MCF 10A (cell line): ENCODE measurements around the gene HM13. TPM values are rescaled to one million over a fixed set of nuclear protein-coding genes. Genes with fewer than 3 reads are reported as not detected.

Experiments
- BruUV-seq: library from RNA; stranded (reverse); fragments of 400-500 nt; replicated peaks from 2 replicates; lab custom pipeline; 2021; lab: Mats Ljungman, UMichigan
- CTCF ChIA-PET: fragments of 300-600 bp; sonication (Branson Sonifier 250); formaldehyde crosslinking; extraction: SDS; loops from one replicate; lab custom pipeline; 2021; ENCODE audit warnings: antibody characterized with exemption, inconsistent platforms; lab: Yijun Ruan, JAX
- POLR2A ChIA-PET: fragments of 300-600, 350-650 bp; sonication (Branson Sonifier 250); formaldehyde crosslinking; extraction: SDS; loops from one replicate; lab custom pipeline; 2020; ENCODE audit warnings: antibody characterized with exemption, inconsistent platforms; lab: Yijun Ruan, JAX
- DNase-seq: peaks from one replicate; pipeline ENCODE4 v3.0.0-alpha.2; 2018; ENCODE audit not compliant: unreplicated experiment
- H3K27ac Mint-ChIP-seq: one replicate; pipeline ENCODE4 v1.8.0; 2022; ENCODE audit warnings: mild to moderate bottlenecking, low read depth, mixed read lengths; ENCODE audit not compliant: unreplicated experiment
- H3K27me3 Mint-ChIP-seq: one replicate; pipeline ENCODE4 v1.8.0; 2022; ENCODE audit warnings: mixed read lengths; ENCODE audit not compliant: insufficient read depth, unreplicated experiment
- H3K36me3 Mint-ChIP-seq: one replicate; pipeline ENCODE4 v1.8.0; 2022; ENCODE audit warnings: mild to moderate bottlenecking, moderate library complexity, mixed read lengths; ENCODE audit not compliant: insufficient read depth, unreplicated experiment
- H3K4me1 Mint-ChIP-seq: one replicate; pipeline ENCODE4 v1.8.0; 2022; ENCODE audit warnings: mixed read lengths; ENCODE audit not compliant: insufficient read depth, unreplicated experiment
- H3K4me3 Mint-ChIP-seq: one replicate; pipeline ENCODE4 v1.8.0; 2022; ENCODE audit warnings: mild to moderate bottlenecking, moderate library complexity, mixed read lengths; ENCODE audit not compliant: unreplicated experiment
- H3K9me3 Mint-ChIP-seq: one replicate; pipeline ENCODE4 v1.8.0; 2022; ENCODE audit warnings: mixed read lengths; ENCODE audit not compliant: unreplicated experiment
- intact Hi-C: fragments of 100-400 bp; cut with micrococcal nuclease; formaldehyde crosslinking; loops from 2 replicates; pipeline ENCODE4 v1.14.1; 2022
- total RNA-seq: library from RNA; stranded (reverse); gene quantifications from 2 replicates; pipeline ENCODE4 v1.2.3, GENCODE V29; 2022
- TF ChIP-seq, protein P1 (sequence below): fragments of 200-600 bp; IDR thresholded peaks from one replicate; pipeline ENCODE4 v1.8.0; 2022; ENCODE audit warnings: antibody characterized with exemption, mild to moderate bottlenecking; ENCODE audit not compliant: unreplicated experiment

HM13 gene
- total RNA-seq, 1 experiment from 2014 or later: 276 TPM

DNA sequence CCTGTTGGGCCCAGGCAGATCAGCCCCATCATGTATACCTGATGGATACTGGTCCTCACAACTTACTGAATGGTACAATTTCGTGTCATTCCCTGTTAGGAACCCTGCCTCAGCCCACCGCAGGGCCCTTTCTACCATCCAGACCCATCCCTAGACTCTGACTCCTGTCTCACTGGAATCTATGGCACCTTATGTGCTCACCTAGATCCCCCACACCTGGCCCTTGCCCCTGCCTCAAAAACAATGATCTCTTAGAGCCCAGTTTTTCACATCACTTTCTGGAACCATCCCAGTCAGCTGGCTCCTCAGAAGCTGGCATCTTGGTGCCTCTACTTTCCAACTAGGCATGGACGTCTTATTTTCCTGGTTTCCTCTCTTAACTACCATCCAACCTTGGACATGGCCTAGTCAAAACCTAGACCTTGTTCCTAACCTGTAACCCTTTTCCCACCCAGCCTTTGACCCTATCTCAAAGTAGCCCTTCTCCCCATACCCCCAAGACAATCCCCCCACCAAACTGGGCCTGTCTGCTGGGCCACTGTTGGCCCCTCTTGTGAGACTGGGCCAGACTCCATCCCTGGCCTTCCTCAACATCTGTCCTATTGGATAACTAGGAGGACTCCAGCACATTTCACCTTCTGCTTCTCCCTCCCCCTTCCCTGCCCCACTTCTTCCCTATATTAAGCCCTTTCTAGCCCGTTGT is 981 bp downstream of the HM13 start:
- DNase-seq: no peak
- no TSS peak for BruUV-seq
- CTCF ChIA-PET: interaction anchor here (0.7 to 2.7 kb wide), 10 partner anchors 12 to 977 kb away, joined by 3 to 12 read pairs (median 4); a partner anchor contains a TSS
- POLR2A ChIA-PET: interaction anchor here (0.5 to 1.5 kb wide), 7 partner anchors 12 to 89 kb away, joined by 3 to 9 read pairs (median 4); no protein-coding TSS in a partner anchor
- peaks cover under 1% of the 10 kb centered on the region for H3K4me1 Mint-ChIP-seq
- no peaks in the 10 kb centered on the region for H3K9me3 Mint-ChIP-seq
- H3K4me3 Mint-ChIP-seq: no peak overlapping the region
- H3K27ac Mint-ChIP-seq: no peak overlapping the region
- intact Hi-C loops: loop anchor here (2.0 kb wide), 1 partner anchor 46 kb away; no protein-coding TSS in a partner anchor
- H3K27me3 Mint-ChIP-seq: no peaks in the 10 kb centered on the region
- TF ChIP-seq, protein P1, sequence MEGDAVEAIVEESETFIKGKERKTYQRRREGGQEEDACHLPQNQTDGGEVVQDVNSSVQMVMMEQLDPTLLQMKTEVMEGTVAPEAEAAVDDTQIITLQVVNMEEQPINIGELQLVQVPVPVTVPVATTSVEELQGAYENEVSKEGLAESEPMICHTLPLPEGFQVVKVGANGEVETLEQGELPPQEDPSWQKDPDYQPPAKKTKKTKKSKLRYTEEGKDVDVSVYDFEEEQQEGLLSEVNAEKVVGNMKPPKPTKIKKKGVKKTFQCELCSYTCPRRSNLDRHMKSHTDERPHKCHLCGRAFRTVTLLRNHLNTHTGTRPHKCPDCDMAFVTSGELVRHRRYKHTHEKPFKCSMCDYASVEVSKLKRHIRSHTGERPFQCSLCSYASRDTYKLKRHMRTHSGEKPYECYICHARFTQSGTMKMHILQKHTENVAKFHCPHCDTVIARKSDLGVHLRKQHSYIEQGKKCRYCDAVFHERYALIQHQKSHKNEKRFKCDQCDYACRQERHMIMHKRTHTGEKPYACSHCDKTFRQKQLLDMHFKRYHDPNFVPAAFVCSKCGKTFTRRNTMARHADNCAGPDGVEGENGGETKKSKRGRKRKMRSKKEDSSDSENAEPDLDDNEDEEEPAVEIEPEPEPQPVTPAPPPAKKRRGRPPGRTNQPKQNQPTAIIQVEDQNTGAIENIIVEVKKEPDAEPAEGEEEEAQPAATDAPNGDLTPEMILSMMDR: no peak
- H3K36me3 Mint-ChIP-seq: peaks cover 2% of the 10 kb centered on the region

- CTCF ChIA-PET: interaction anchor here (0.7 to 2.7 kb wide), 9 partner anchors 13 to 977 kb away, joined by 3 to 12 read pairs (median 5); a partner anchor contains a TSS
- no peak for DNase-seq
- POLR2A ChIA-PET: interaction anchor here (0.5 to 1.1 kb wide), 5 partner anchors 12 to 89 kb away, joined by 3 to 9 read pairs (median 4); no protein-coding TSS in a partner anchor
- Mint-ChIP-seq H3K4me1 (peaks cover 6% of the 10 kb centered on the region), H3K4me3 (no peak overlapping the region), H3K27me3 (no peaks in the 10 kb centered on the region), H3K9me3 (no peaks in the 10 kb centered on the region), H3K36me3 (peaks cover 8% of the 10 kb centered on the region), H3K27ac (no peak overlapping the region)
- intact Hi-C loops: loop anchor here (2.0 kb wide), 2 partner anchors 45 to 97 kb away; no protein-coding TSS in a partner anchor
- TF ChIP-seq, protein P1: no peak
- no TSS peak for BruUV-seq
Observed at GRCh38 chr20:31515775-31516107, 1.5 kb downstream of the HM13 start.

DNA sequence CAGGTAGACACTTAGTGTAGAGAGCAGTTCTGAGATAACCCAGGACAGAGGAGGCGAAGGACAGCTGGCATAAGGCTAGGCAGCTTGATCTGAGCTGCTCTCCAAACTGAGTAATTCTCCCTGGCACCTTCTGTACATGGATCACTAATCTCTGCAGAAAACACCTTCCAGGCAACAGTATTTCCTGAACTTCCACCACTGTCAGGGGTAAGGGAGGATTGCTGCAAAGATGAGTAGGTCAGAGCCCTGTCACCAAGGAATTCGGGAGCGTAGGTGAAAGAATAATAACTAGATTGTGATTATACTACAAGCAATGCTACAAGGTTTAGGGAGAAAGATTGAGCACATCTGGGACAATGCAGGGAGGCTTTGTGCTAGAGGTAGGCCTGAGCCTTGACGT is 1.9 kb downstream of the HM13 start:
- intact Hi-C loops: loop anchor here (2.0 kb wide), 1 partner anchor 97 kb away; no protein-coding TSS in a partner anchor
- Mint-ChIP-seq H3K36me3 (peaks cover 12% of the 10 kb centered on the region), H3K27ac (no peak overlapping the region), H3K9me3 (no peaks in the 10 kb centered on the region), H3K4me1 (peaks cover 6% of the 10 kb centered on the region), H3K4me3 (no peak overlapping the region), H3K27me3 (no peaks in the 10 kb centered on the region)
- TSS peak; percentile 36 for BruUV-seq
- ChIA-PET POLR2A (interaction anchor here (0.5 to 1.1 kb wide), 4 partner anchors 32 to 89 kb away, joined by 4 to 9 read pairs (median 4); no protein-coding TSS in a partner anchor), CTCF (interaction anchor here (0.7 to 2.7 kb wide), 9 partner anchors 13 to 103 kb away, joined by 3 to 12 read pairs (median 5); a partner anchor contains a TSS)
- no peak for DNase-seq
- TF ChIP-seq, protein P1: no peak

DNA sequence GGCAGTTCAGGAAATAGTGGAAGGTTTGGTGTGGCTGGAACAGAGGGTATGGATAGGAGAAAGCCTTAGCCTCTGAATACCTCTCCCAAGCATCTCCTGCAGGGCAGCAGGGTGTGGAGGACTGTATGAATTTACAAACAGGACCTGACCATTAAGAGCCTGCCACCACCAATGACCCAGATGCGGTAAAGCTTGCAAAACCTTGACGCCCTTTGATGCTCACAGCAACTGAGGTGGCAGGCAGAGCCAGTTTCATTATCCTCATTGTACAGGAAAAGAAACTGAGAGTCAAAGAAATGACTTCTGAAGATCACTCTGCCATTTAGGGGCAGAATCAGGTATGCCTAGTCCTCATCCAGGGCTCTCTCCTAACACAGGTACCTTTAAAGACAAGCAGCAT is 2.4 kb downstream of the HM13 start:
- POLR2A ChIA-PET: no interaction called here
- Mint-ChIP-seq H3K4me1 (peaks cover 6% of the 10 kb centered on the region), H3K27me3 (no peaks in the 10 kb centered on the region)

More for the DNA sequence above, 2.4 kb downstream of the HM13 start:
- intact Hi-C loops: loop anchor here (2.0 kb wide), 1 partner anchor 96 kb away; no protein-coding TSS in a partner anchor
- no TSS peak for BruUV-seq
- no peak overlapping the region for H3K4me3 Mint-ChIP-seq
- CTCF ChIA-PET: interaction anchor here (0.7 to 3.6 kb wide), 9 partner anchors 14 to 104 kb away, joined by 3 to 14 read pairs (median 7); a partner anchor contains a TSS
- no peaks in the 10 kb centered on the region for H3K9me3 Mint-ChIP-seq
- no peak for DNase-seq
- H3K36me3 Mint-ChIP-seq: peaks cover 14% of the 10 kb centered on the region
- TF ChIP-seq, protein P1: no peak
- H3K27ac Mint-ChIP-seq: no peak overlapping the region
